ENCODE measurements around the gene MXD3.

GRCh38 chr5:177357146-177357458 is 45.4 kb upstream of the MXD3 start:
- TF ChIP-seq CTCF (IDR thresholded peaks at IDR 0.05) (no peak), EZH2phosphoT487 (IDR thresholded peaks at IDR 0.05) (no peak), EZH2 (IDR thresholded peaks at IDR 0.05) (no peak)

Measured in neural progenitor cell (in vitro differentiated cells).